Activated B cell treated with CpG ODN at 0.5 μM for 24 hours (primary cell): Measurements from ENCODE around the gene SLIT3. TPM values are rescaled to one million over a fixed set of nuclear protein-coding genes. Genes with fewer than 3 reads are reported as not detected.

Experiments
- ATAC-seq: fragments of 200-7000 bp; cut with Tn5 transposase; one replicate; pipeline ENCODE4 v1.10.0; 2021; ENCODE audit warnings: low read depth, mild to moderate bottlenecking, moderate library complexity
- CTCF ChIA-PET: fragments of 350-600 bp; sonication (Branson Sonifier 250); formaldehyde crosslinking; loops from one replicate; lab custom pipeline; 2021; ENCODE audit warnings: antibody characterized with exemption; lab: Charles Lee
- POLR2A ChIA-PET: fragments of 350-600 bp; sonication (Branson Sonifier 250); formaldehyde crosslinking; loops from one replicate; lab custom pipeline; 2021; ENCODE audit warnings: antibody characterized with exemption; lab: Charles Lee
- DNase-seq: peaks from one replicate; pipeline ENCODE4 v3.0.0; 2022
- H3K27ac Mint-ChIP-seq: one replicate; pipeline ENCODE4 v1.8.0; 2020; ENCODE audit warnings: mixed read lengths
- H3K27me3 Mint-ChIP-seq: one replicate; pipeline ENCODE4 v1.8.0; 2021; ENCODE audit warnings: mixed read lengths
- H3K36me3 Mint-ChIP-seq: one replicate; pipeline ENCODE4 v1.8.0; 2021; ENCODE audit warnings: low read depth, mixed read lengths
- H3K4me1 Mint-ChIP-seq: one replicate; pipeline ENCODE4 v1.8.0; 2021; ENCODE audit warnings: mixed read lengths
- H3K4me3 Mint-ChIP-seq: one replicate; pipeline ENCODE4 v1.8.0; 2020; ENCODE audit warnings: mild to moderate bottlenecking, mixed read lengths
- H3K9me3 Mint-ChIP-seq: one replicate; pipeline ENCODE4 v1.8.0; 2020; ENCODE audit warnings: mixed read lengths
- CTCF ChIP-seq: fragments of 200-600 bp; IDR thresholded peaks from one replicate; pipeline ENCODE4 v1.8.0; 2022; ENCODE audit warnings: antibody characterized with exemption, mild to moderate bottlenecking
- intact Hi-C: fragments of 100-400 bp; cut with micrococcal nuclease; formaldehyde crosslinking; loops from one replicate; pipeline ENCODE4 v1.15.1; 2024
- total RNA-seq: library from RNA; stranded (reverse); gene quantifications from 2 replicates; pipeline ENCODE4 v1.2.3, GENCODE V29; 2022

SLIT3 gene
- total RNA-seq, 1 donor from 2014 or later = not detected

DNA sequence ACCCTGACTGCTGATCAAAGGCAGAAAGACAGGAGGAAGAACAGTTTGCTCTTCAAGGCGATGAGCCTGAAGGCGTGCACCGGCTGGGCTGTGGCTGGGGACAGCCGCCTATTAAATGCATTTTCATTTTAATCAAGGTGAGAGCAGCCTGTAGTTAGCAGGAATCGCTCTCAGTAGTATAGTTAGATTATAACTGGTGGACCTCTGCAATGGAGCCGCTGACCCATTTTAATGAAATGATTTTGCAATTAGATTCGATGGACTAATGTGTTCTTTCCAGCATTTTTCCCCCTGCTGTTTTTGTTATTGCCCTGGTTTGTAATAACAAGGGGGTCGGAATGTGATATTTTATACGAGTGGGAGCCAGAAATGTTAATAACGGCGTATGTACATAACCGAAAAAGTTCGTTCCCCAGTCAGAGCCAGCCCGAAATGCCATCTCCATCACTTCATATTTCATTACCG, 535.8 kb downstream of the SLIT3 start:
- Mint-ChIP-seq H3K27ac (no peak overlapping the region), H3K4me1 (no peaks in the 10 kb centered on the region), H3K27me3 (peaks cover 3% of the 10 kb centered on the region), H3K9me3 (no peaks in the 10 kb centered on the region), H3K36me3 (no peaks in the 10 kb centered on the region), H3K4me3 (no peak overlapping the region)
- intact Hi-C loops = no loop called here
- DNase-seq (no peak), ATAC-seq (no peak)
- ChIA-PET POLR2A (no interaction called here), CTCF (no interaction called here)
- no peak for TF ChIP-seq CTCF

- Mint-ChIP-seq H3K4me3 (no peak overlapping the region), H3K27ac (no peak overlapping the region), H3K36me3 (no peaks in the 10 kb centered on the region), H3K9me3 (no peaks in the 10 kb centered on the region), H3K27me3 (peaks cover 3% of the 10 kb centered on the region), H3K4me1 (no peaks in the 10 kb centered on the region)
- intact Hi-C loops = no loop called here
- DNase-seq = no peak
- ChIA-PET CTCF (no interaction called here), POLR2A (no interaction called here)
- ATAC-seq = no peak
- TF ChIP-seq CTCF = no peak
These were observed 544.2 kb downstream of the SLIT3 start for GRCh38 chr5:168756453-168757391.

- Mint-ChIP-seq H3K4me1 (no peaks in the 10 kb centered on the region), H3K27ac (no peak overlapping the region), H3K9me3 (no peaks in the 10 kb centered on the region), H3K36me3 (no peaks in the 10 kb centered on the region), H3K4me3 (no peak overlapping the region), H3K27me3 (peaks cover 3% of the 10 kb centered on the region)
- intact Hi-C loops = no loop called here
- no peak for TF ChIP-seq CTCF
- ChIA-PET POLR2A (no interaction called here), CTCF (no interaction called here)
- DNase-seq = no peak
- ATAC-seq = no peak
These were observed 545.3 kb downstream of the SLIT3 start for GRCh38 chr5:168755548-168756093.

DNA sequence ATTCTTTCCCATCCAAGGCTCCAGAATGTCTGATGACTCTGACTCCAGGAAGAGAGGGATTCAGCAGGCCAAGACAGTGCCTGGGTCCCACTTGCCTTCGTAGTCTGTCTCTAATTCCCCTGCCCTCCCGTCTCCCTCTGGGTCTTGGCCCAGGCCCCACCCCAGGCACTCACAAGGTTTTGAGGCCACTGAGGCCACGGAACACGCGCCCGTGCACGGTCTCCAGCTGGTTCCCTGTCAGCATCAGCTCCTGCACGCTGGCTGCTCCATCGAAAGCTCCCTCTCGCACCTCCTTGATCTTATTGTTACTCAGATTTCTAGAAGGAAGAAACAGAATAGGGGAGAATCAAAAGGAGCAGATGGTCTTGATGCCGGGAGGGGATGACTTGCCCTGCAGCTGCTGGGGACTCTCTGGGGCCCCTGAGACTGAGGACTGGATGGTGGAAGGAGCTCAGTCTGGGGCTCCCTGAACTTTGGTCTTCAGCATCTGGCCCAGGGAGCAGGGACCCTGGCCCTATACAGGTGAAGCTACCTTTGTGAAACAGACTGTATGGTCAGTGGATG, 547.2 kb downstream of the SLIT3 start:
- no peak overlapping the region for H3K27ac Mint-ChIP-seq
- H3K9me3 Mint-ChIP-seq = no peaks in the 10 kb centered on the region
- H3K4me3 Mint-ChIP-seq = no peak overlapping the region
- POLR2A ChIA-PET = no interaction called here
- H3K36me3 Mint-ChIP-seq = no peaks in the 10 kb centered on the region
- H3K4me1 Mint-ChIP-seq = no peaks in the 10 kb centered on the region
- H3K27me3 Mint-ChIP-seq = no peaks in the 10 kb centered on the region
- intact Hi-C loops = no loop called here
- no peak for ATAC-seq
- no peak for TF ChIP-seq CTCF
- CTCF ChIA-PET = no interaction called here
- DNase-seq = no peak
